Peyer's patch (tissue), 4 donors: ENCODE results near the gene CELF2. TPM values are rescaled to one million over a fixed set of nuclear protein-coding genes. Genes with fewer than 3 reads are reported as not detected.

Experiments used
- DNase-seq, 3 donors: peaks; one replicate each; pipeline ENCODE4 v3.0.0-alpha.2; 2017 to 2019
- H3K27ac ChIP-seq, 4 donors: fragments of 200-600 bp; sonication (generic); one replicate each; pipeline ENCODE4 v1.5.1; 2016 to 2019
- H3K27me3 ChIP-seq, 2 donors: fragments of 200-600 bp; sonication (generic); one replicate each; pipeline ENCODE4 v1.5.1; 2019
- H3K36me3 ChIP-seq, 3 donors: fragments of 200-600 bp; sonication (generic); one replicate each; pipeline ENCODE4 v1.5.1; 2016 to 2019
- H3K4me1 ChIP-seq, 4 donors: fragments of 200-600 bp; sonication (generic); one replicate each; pipeline ENCODE4 v1.5.1; 2016 to 2019
- H3K4me3 ChIP-seq, 4 donors: fragments of 200-600 bp; sonication (generic); 1 replicate in 3 of 4; 2 replicates in 1 of 4; pipeline ENCODE4 v1.5.1; 2016 to 2019; ENCODE audit warnings: mild to moderate bottlenecking in 1 of 4
- H3K9me3 ChIP-seq, 4 donors: fragments of 200-600 bp; sonication (generic); one replicate each; pipeline ENCODE4 v1.5.1; 2016 to 2019; ENCODE audit warnings: mild to moderate bottlenecking in 1 of 4
- POLR2A ChIP-seq, 2 donors: fragments of 450-650 bp; IDR thresholded peaks; one replicate each; pipeline ENCODE4 v1.5.1; 2017; ENCODE audit warnings: antibody characterized with exemption in 2 of 2, mild to moderate bottlenecking in 2 of 2, moderate library complexity in 2 of 2
- total RNA-seq, 4 donors: library from RNA; depleted of rRNA; stranded (reverse); fragments of >200 nt; gene quantifications; one replicate each; pipeline ENCODE4 v1.1.0, GENCODE V29; 2016
- TF ChIP-seq, protein P1 (sequence below), 6 experiments: fragments of 450-650 bp in 4 of 6; fragments of 200-600 bp in 2 of 6; sonication (generic) in 1 of 6; IDR thresholded peaks; one replicate each; pipeline ENCODE4 v1.5.1; 2017 to 2019; ENCODE audit warnings: antibody characterized with exemption in 6 of 6, mild to moderate bottlenecking in 3 of 6, moderate library complexity in 1 of 6

CELF2 gene
- total RNA-seq, 4 donors from 2014 or later, result 20.5 to 110 (median 40.7) TPM

DNA sequence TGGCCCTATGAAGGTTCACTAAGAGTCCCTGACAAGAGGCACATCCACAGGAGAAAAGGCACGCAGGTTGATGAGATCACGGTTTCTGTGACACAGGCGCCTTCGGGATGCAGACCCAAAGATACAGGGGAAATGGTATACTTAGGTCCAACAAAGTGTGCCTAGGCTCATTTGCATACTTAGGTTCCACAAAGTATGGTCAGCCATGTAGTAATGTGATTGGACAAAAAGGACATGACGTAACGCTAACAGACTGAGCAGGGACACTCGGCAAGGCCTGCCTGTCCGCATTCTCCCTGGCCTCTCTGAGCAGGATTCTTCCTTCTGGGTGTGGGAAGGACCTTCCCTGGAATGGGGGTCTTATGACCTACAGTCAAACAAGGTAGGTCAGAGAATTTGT, 190.6 kb downstream of the CELF2 start:
- peaks cover 0 to 21% (median 3%) of the 10 kb centered on the region in 4 donors for H3K4me1 ChIP-seq
- TF ChIP-seq POLR2A (IDR thresholded peaks at IDR 0.05), result no peak
- TF ChIP-seq, protein P1, sequence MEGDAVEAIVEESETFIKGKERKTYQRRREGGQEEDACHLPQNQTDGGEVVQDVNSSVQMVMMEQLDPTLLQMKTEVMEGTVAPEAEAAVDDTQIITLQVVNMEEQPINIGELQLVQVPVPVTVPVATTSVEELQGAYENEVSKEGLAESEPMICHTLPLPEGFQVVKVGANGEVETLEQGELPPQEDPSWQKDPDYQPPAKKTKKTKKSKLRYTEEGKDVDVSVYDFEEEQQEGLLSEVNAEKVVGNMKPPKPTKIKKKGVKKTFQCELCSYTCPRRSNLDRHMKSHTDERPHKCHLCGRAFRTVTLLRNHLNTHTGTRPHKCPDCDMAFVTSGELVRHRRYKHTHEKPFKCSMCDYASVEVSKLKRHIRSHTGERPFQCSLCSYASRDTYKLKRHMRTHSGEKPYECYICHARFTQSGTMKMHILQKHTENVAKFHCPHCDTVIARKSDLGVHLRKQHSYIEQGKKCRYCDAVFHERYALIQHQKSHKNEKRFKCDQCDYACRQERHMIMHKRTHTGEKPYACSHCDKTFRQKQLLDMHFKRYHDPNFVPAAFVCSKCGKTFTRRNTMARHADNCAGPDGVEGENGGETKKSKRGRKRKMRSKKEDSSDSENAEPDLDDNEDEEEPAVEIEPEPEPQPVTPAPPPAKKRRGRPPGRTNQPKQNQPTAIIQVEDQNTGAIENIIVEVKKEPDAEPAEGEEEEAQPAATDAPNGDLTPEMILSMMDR (IDR thresholded peaks at IDR 0.05), result no peak
- no peak overlapping the region for H3K4me3 ChIP-seq
- H3K27me3 ChIP-seq, result no peaks in the 10 kb centered on the region
- H3K36me3 ChIP-seq, result no peaks in the 10 kb centered on the region
- no peaks in the 10 kb centered on the region for H3K9me3 ChIP-seq
- DNase-seq, result no peak
- H3K27ac ChIP-seq, result no peak overlapping the region

GRCh38 chr10:11208908-11209829, 191.5 kb downstream of the CELF2 start:
- peak overlapping the region in 1 of 4 donors; percentile 2 for H3K4me3 ChIP-seq
- H3K9me3 ChIP-seq, result no peaks in the 10 kb centered on the region
- no peaks in the 10 kb centered on the region for H3K27me3 ChIP-seq
- H3K36me3 ChIP-seq, result no peaks in the 10 kb centered on the region
- peaks cover 0 to 21% (median 3%) of the 10 kb centered on the region in 4 donors for H3K4me1 ChIP-seq
- peak overlapping the region in 1 of 4 donors; percentile 40 for H3K27ac ChIP-seq
- TF ChIP-seq POLR2A (IDR thresholded peaks at IDR 0.05), result no peak
- TF ChIP-seq, protein P1 (IDR thresholded peaks at IDR 0.05), result no peak
- DNase-seq, result no peak

DNA sequence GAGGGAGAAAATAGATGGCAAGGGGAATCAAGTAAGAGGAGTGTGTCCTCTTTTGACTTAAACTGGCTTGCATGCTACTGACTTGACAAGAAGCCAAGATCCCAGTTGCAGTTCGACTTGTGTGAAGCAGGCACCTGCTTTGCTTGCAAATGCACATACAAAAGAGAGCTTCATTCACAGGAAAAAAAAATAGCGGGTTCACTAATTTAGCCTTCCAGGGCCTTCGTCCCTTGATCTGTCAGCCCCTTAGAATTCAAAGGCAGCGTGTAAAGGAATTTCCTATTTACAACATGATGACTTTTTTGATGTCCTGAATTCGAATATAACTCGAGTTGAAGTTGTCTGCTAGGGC, 192.1 kb downstream of the CELF2 start:
- no peak for DNase-seq
- Histone ChIP-seq H3K4me1 (peaks cover 0 to 21% (median 3%) of the 10 kb centered on the region in 4 donors), H3K27ac (peak overlapping the region in 1 of 4 donors; percentile 40)

DNA sequence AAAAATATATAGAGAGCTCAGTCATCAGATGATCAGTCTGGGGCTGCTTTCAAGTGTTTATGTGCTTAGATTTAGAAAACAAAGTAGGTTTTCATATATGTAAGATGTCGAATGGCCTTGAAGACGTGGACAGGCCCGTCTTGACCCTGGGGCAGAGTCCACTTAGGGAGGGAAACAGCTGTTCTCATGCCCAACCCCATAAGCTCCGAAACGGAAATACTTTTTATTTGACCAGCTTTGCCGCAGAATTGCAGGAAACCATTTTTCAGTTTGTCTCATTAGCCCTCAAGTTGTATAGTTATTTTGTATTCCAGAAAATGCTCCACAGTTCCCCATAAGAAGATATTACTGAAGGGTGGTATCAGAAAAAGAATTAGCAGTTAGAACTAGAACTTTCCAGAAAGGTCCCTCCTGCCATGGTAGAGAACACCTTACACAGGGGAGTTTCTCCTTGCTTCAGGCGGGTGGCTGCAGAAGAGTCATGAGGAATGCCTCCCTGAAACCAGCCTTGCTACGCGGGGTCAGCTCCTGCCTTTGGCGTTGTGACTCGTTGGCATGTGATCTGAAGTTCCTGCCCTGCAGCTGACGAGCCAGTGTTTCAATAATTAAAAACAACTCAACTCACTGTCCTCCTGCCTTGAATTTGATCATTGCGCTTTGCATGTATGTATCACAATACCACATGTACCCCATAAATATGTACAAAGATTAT, 192.7 kb downstream of the CELF2 start:
- Histone ChIP-seq H3K4me1 (peaks cover 0 to 21% (median 3%) of the 10 kb centered on the region in 4 donors), H3K36me3 (no peaks in the 10 kb centered on the region), H3K27ac (peak overlapping the region in 1 of 4 donors; percentile 40), H3K9me3 (no peaks in the 10 kb centered on the region), H3K27me3 (no peaks in the 10 kb centered on the region), H3K4me3 (peak overlapping the region in 1 of 4 donors; percentile 0)
- DNase-seq, result no peak
- no peak for TF ChIP-seq POLR2A (IDR thresholded peaks at IDR 0.05)
- TF ChIP-seq, protein P1 (IDR thresholded peaks at IDR 0.05), result no peak

More for the DNA sequence above, 192.1 kb downstream of the CELF2 start:
- Histone ChIP-seq H3K36me3 (no peaks in the 10 kb centered on the region), H3K4me3 (peak overlapping the region in 2 of 4 donors; percentile 0 to 2), H3K27me3 (no peaks in the 10 kb centered on the region), H3K9me3 (no peaks in the 10 kb centered on the region)
- TF ChIP-seq, protein P1 (IDR thresholded peaks at IDR 0.05), result no peak
- no peak for TF ChIP-seq POLR2A (IDR thresholded peaks at IDR 0.05)

GRCh38 chr10:11212288-11213085, 194.8 kb downstream of the CELF2 start:
- Histone ChIP-seq H3K27ac (no peak overlapping the region), H3K4me3 (no peak overlapping the region), H3K4me1 (peaks cover 0 to 21% (median 3%) of the 10 kb centered on the region in 4 donors), H3K9me3 (no peaks in the 10 kb centered on the region), H3K27me3 (no peaks in the 10 kb centered on the region), H3K36me3 (no peaks in the 10 kb centered on the region)
- DNase-seq, result no peak
- no peak for TF ChIP-seq POLR2A (IDR thresholded peaks at IDR 0.05)
- TF ChIP-seq, protein P1 (IDR thresholded peaks at IDR 0.05), result no peak
